BLaER1 (cell line): Measurements from ENCODE around the gene ZBTB43.

Source experiments
- H3K27ac ChIP-seq: shearing (Covaris generic); formaldehyde crosslinking; 2 replicates; pipeline ENCODE4 v1.8.1; 2022
- H3K27me3 ChIP-seq: shearing (Covaris generic); formaldehyde crosslinking; 2 replicates; pipeline ENCODE4 v1.8.1; 2022
- H3K36me3 ChIP-seq: shearing (Covaris generic); formaldehyde crosslinking; 2 replicates; pipeline ENCODE4 v1.8.1; 2022
- H3K4me1 ChIP-seq: shearing (Covaris generic); formaldehyde crosslinking; 2 replicates; pipeline ENCODE4 v1.8.1; 2022
- H3K4me2 ChIP-seq: shearing (Covaris generic); formaldehyde crosslinking; 2 replicates; pipeline ENCODE4 v1.8.1; 2022
- H3K4me3 ChIP-seq: shearing (Covaris generic); formaldehyde crosslinking; 2 replicates; pipeline ENCODE4 v1.8.1; 2022
- H3K9ac ChIP-seq: shearing (Covaris generic); formaldehyde crosslinking; 2 replicates; pipeline ENCODE4 v1.8.1; 2022
- H3K9me3 ChIP-seq: shearing (Covaris generic); formaldehyde crosslinking; 2 replicates; pipeline ENCODE4 v1.8.1; 2022
- H4K20me1 ChIP-seq: shearing (Covaris generic); formaldehyde crosslinking; 2 replicates; pipeline ENCODE4 v1.8.1; 2022
- Cebpa-rat ChIP-seq: shearing (Covaris generic); IDR thresholded peaks from 2 replicates; pipeline ENCODE4 v1.8.1; 2022

Gene ZBTB43

DNA sequence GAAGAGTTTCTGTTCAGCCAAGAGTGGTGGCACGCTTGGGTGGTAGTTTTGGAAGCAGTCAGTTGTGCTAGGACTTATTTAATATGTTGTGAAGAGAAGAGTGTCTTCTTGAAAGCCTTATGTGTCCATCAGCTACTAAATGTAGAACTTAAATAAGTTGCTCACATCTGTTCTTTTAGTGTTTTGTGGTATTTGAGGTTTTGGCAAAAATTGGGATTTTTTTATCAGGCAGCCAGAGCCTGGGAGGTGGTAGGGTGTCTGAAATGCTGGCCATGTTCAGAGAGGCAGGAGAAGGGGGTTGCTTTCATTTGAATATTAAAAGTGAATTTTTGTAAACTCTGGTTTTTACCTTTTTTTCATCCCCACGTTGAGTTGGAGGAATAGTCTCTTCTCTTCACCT, 31.4 kb downstream of the ZBTB43 start:
- H3K4me2 ChIP-seq = peak overlapping the region; percentile 62
- H3K27ac ChIP-seq = peak overlapping the region; percentile 16; the same call in 1 of the 2 replicates
- H3K36me3 ChIP-seq = peaks cover 59% of the 10 kb centered on the region

DNA sequence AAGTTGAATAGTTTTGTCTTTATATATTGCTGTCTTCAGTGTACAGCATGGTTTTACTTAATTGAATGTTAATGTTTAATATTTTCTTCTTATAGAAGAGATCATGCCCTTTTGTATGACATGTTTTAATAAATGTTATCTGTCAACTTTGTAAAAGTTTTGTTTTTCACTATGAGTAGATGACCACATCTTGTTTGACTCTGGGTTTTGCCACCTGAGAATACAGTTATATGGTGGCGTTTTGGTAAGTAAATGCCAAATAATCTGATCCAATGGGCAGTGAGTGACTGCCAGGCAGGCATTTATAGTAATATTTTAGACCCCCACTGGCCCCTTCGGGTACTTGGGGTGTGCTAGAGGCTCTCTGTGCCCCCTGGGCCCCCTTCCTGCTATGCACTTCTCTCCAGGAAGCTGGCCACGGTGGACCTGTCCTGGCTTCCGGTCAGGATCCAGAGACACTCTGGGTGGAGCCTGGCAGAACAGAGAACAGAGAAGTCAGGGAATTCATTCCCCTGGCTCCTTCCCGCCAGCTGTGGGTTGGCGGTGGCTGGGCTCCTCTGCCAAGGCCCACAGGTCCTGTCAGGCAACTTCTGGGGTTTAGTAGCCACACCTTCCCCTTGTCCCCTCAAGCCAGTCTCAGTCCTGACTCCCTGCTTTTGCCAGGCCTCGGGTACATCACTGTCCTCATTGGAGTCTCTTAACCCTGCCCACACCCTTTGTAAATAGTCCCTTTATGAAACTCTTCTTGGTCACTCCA, 33.4 kb downstream of the ZBTB43 start:
- Histone ChIP-seq H3K9me3 (no peaks in the 10 kb centered on the region), H3K27me3 (no peaks in the 10 kb centered on the region), H3K27ac (no peak overlapping the region), H3K4me1 (peaks cover 34% of the 10 kb centered on the region), H3K9ac (no peak overlapping the region), H3K36me3 (peaks cover 44% of the 10 kb centered on the region), H4K20me1 (peaks cover 57% of the 10 kb centered on the region), H3K4me3 (no peak overlapping the region), H3K4me2 (no peak overlapping the region)
- no peak for TF ChIP-seq Cebpa-rat

More for the DNA sequence above, 31.4 kb downstream of the ZBTB43 start:
- Histone ChIP-seq H3K4me1 (peaks cover 34% of the 10 kb centered on the region), H3K27me3 (no peaks in the 10 kb centered on the region), H3K9ac (0 out of 2 replicates have a peak overlapping the region, but pooled peaks have one; percentile 29), H3K9me3 (no peaks in the 10 kb centered on the region), H3K4me3 (no peak overlapping the region), H4K20me1 (peaks cover 71% of the 10 kb centered on the region)
- no peak for TF ChIP-seq Cebpa-rat

DNA sequence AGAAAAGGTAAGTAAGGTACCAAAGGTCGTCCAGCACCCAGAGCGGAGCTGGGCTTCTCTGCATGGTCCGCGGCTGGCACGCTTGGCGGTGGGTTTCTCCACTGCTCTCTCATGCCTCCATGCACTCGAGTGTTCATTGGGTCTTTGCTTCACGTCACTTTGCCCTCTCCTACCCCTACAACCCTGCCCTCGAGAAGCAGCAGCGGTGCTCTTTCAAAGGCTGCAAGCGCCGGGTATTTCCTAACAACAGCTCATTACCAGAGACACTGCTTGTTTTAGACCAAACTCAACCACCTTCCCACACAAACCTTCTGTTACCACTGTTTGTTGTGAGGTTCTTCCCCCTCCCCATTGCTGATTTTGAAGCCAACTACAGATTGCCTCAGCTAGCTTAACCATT, 34.1 kb downstream of the ZBTB43 start:
- Histone ChIP-seq H4K20me1 (peaks cover 51% of the 10 kb centered on the region), H3K4me2 (no peak overlapping the region), H3K4me3 (no peak overlapping the region), H3K9ac (no peak overlapping the region), H3K9me3 (no peaks in the 10 kb centered on the region), H3K27me3 (no peaks in the 10 kb centered on the region), H3K36me3 (peaks cover 37% of the 10 kb centered on the region), H3K4me1 (peaks cover 34% of the 10 kb centered on the region), H3K27ac (no peak overlapping the region)
- no peak for TF ChIP-seq Cebpa-rat

DNA sequence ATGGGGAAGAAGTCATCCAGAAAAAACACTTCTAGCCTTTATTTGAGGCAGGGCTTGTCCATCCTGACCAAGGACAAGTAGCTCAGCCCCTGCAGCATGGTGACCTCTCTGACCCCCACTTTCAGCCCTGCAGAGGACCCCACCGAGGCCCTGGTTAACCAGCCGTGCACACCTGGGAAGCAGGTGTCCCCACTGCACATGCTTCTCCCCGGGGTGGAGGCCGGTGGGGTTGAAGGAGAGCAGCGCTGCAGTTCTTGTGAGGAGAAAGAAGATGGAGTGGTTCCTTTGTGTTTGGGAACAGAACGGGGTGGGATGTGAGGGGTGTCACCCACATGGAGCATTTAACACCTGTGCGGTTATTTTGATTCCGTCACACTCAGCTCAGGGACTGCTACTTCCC, 34.5 kb downstream of the ZBTB43 start:
- no peak for TF ChIP-seq Cebpa-rat
- Histone ChIP-seq H3K9me3 (no peaks in the 10 kb centered on the region), H3K4me3 (no peak overlapping the region), H3K27ac (no peak overlapping the region), H4K20me1 (peaks cover 47% of the 10 kb centered on the region), H3K27me3 (no peaks in the 10 kb centered on the region), H3K36me3 (peaks cover 33% of the 10 kb centered on the region), H3K9ac (no peak overlapping the region), H3K4me2 (no peak overlapping the region), H3K4me1 (peaks cover 34% of the 10 kb centered on the region)

DNA sequence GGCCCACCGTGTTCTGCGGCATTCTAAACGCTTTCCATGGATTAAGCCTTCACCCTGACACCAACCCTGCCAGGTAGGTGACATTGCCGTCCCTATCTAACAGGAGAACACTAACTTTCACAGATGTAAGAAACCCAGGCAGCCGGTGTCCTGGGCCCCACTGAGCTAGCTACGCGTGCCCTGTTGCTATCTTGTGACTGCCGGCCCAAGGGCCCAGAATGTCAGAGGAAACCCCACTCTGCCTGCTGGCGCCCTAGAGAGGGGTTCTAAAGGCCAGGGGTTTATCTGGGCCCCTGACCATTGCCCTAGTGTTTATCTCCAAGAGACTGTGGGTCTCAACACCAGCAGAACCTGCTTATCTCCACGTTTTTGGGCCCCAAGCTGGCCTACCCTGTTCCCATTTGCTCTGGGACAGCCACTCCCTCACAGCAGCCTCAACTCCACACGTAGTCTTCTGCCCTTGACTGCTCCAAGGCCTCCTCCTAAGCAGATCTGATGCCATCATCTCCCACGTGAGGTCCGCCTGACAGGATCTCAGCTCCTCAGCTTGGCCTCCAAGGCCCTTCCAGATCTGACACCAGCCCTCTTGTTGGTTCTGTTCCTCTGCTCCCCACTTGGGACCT, 37.5 kb downstream of the ZBTB43 start:
- H3K4me1 ChIP-seq = peaks cover 7% of the 10 kb centered on the region; the same call in 1 of the 2 replicates
- no peaks in the 10 kb centered on the region for H3K27me3 ChIP-seq
- no peak overlapping the region for H3K27ac ChIP-seq
- no peak overlapping the region for H3K4me2 ChIP-seq
- H3K4me3 ChIP-seq = no peak overlapping the region
- peaks cover 21% of the 10 kb centered on the region for H4K20me1 ChIP-seq
- H3K9ac ChIP-seq = no peak overlapping the region
- no peak for TF ChIP-seq Cebpa-rat
- peaks cover 16% of the 10 kb centered on the region for H3K36me3 ChIP-seq
- H3K9me3 ChIP-seq = no peaks in the 10 kb centered on the region

DNA sequence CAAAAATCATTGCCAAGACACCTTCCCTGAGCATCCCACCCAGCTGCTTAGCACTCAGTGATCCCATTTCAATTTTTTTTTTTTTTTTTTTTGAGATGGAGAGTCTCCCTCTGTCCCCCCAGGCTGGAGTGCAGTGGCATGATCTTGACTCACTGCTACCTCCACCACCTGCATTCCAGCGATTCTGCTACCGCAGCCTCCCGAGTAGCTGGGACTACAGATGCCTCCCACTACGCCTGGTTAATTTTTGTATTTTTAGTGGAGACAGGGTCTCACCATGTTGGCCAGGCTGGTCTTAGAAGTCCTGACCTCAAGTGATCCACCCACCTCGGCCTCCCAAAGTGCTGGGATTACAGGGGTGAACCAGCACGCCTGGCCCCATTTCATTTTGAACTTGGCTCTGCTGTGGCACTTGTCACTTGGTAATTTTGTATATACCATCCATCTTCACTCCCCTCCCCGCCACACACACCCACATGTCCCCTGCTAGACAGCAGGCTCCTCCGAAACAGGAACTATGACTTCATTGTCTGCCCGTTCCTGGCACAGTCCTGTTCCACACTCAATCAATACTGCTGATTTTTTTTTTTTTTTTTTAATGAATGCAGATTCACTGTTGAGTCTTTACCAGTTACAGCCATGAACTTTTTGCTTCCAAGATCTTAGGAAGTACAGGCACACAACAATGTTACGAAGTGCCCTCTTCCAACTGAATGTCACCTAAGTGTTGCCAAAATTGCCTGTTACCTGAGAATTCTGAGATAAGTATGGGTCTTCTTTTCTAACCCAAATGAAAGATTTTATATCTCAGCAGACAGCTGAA, 38.3 kb downstream of the ZBTB43 start:
- peaks cover 14% of the 10 kb centered on the region for H4K20me1 ChIP-seq
- H3K9me3 ChIP-seq = no peaks in the 10 kb centered on the region
- peaks cover 14% of the 10 kb centered on the region for H3K36me3 ChIP-seq
- H3K4me1 ChIP-seq = 0 out of 2 replicates have a peak, but pooled peaks cover 7% of the 10 kb centered on the region
- no peak overlapping the region for H3K27ac ChIP-seq
- H3K4me3 ChIP-seq = no peak overlapping the region
- H3K27me3 ChIP-seq = no peaks in the 10 kb centered on the region
- no peak for TF ChIP-seq Cebpa-rat
- H3K4me2 ChIP-seq = no peak overlapping the region
- no peak overlapping the region for H3K9ac ChIP-seq

DNA sequence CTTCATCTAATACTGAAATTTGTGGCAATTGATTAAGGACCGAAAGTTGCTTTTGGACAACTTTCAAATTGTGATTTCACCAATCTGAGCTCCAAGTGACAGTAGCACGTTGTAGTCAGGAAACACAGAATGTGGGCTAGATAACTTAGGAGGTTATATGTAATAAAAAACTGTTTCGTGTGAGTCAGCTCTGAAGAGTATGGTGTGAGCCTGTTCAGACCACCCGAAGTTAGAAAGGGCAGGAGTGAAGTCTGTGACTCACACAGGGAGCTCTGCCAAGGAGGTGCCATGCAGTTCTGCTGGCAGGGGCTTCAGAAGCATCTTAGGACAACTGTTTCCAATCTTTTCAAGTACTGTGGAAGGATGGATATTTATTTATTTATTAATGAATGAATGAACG, 39.2 kb downstream of the ZBTB43 start:
- Histone ChIP-seq H3K36me3 (peaks cover 5% of the 10 kb centered on the region; the same call in 1 of the 2 replicates), H3K9ac (no peak overlapping the region), H3K4me2 (no peak overlapping the region), H3K4me1 (0 out of 2 replicates have a peak, but pooled peaks cover 6% of the 10 kb centered on the region), H3K4me3 (no peak overlapping the region), H3K9me3 (no peaks in the 10 kb centered on the region), H4K20me1 (peaks cover 5% of the 10 kb centered on the region; the same call in 1 of the 2 replicates), H3K27me3 (no peaks in the 10 kb centered on the region), H3K27ac (no peak overlapping the region)
- no peak for TF ChIP-seq Cebpa-rat

DNA sequence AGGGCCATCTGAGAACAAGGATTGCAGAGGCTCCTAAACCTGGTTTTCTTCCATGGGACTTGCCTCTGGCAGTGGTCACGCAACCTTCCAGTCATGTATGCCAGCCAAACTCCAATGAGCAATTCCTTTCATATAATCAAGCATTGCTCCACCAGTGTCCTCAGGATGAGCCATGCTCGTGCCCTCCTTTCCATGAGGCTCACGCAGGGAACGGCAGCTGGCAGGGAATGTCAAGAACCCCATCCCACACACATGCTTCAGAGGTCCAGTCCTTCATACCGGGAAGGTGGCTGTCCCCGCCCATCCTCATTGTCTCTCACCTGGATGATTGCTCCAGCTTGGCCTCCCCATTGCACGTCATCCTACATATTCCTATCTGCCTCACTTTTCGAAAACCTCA, 42.2 kb downstream of the ZBTB43 start:
- Histone ChIP-seq H3K36me3 (no peaks in the 10 kb centered on the region), H3K4me2 (no peak overlapping the region), H3K4me3 (no peak overlapping the region), H3K27ac (no peak overlapping the region), H3K9me3 (no peaks in the 10 kb centered on the region), H3K4me1 (no peaks in the 10 kb centered on the region), H4K20me1 (no peaks in the 10 kb centered on the region), H3K9ac (no peak overlapping the region), H3K27me3 (no peaks in the 10 kb centered on the region)
- no peak for TF ChIP-seq Cebpa-rat

DNA sequence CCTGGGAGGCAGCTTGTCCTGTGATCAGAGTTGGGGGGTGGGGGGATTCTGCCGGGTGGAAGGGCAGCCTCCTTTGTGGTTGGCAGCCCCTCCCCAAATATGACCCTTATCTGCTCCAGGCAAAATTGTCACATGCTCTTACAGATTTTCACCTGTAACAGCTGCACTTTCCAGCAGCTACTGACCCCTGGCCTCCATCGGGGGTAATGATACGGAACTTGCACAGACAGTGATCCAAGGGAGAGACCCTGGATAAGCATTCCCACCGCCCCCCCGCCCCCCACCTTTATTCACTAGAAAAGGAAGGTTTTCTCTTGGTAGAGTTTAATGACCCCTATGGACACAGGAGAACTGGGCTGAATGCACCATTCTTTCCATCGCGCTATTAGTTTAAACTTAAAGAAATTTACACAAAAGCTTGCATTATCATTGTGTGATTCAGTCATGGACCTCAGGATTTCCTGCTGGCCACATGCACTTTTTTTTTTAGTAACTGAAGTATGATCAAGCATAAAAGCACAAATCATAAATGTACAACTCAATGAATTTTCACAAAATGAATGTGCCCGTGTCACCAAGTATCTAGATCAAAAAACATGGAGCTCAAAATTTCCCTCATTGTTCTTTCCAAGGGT, 44.9 kb downstream of the ZBTB43 start:
- H3K36me3 ChIP-seq = no peaks in the 10 kb centered on the region
- no peaks in the 10 kb centered on the region for H3K4me1 ChIP-seq
- H3K4me3 ChIP-seq = no peak overlapping the region
- no peaks in the 10 kb centered on the region for H3K27me3 ChIP-seq
- H4K20me1 ChIP-seq = no peaks in the 10 kb centered on the region
- no peak for TF ChIP-seq Cebpa-rat
- H3K4me2 ChIP-seq = no peak overlapping the region
- H3K9me3 ChIP-seq = no peaks in the 10 kb centered on the region
- no peak overlapping the region for H3K27ac ChIP-seq
- no peak overlapping the region for H3K9ac ChIP-seq
